HG03521 (cell line): ENCODE data around the gene HTR1D.

Experiments
- ATAC-seq: cut with Tn5 transposase; IDR thresholded peaks from one replicate; pipeline ENCODE4 v1.9.1; 2021; ENCODE audit warnings: mild to moderate bottlenecking, moderate library complexity; ENCODE audit not compliant: unreplicated experiment

Gene HTR1D

GRCh38 chr1:23156940-23157339 is 60.4 kb downstream of the HTR1D start:
- no peak for ATAC-seq

GRCh38 chr1:23152966-23153684 is 64.2 kb downstream of the HTR1D start:
- ATAC-seq = no peak

- no peak for ATAC-seq
Observed at GRCh38 chr1:23150742-23151141, 66.6 kb downstream of the HTR1D start.

GRCh38 chr1:23150125-23150524 is 67.2 kb downstream of the HTR1D start:
- ATAC-seq = no peak

GRCh38 chr1:23149114-23149513 is 68.2 kb downstream of the HTR1D start:
- ATAC-seq = no peak

- ATAC-seq = no peak
Observed at GRCh38 chr1:23148084-23148483, 69.2 kb downstream of the HTR1D start.
